Activated CD8-positive, alpha-beta memory T cell treated with anti-CD3 and anti-CD28 coated beads, Interleukin-2, amount 50 U/mL, for 24 hours (primary cell): Measurements from ENCODE around the gene CNPY1.

Source experiments
- DNase-seq: peaks from one replicate; pipeline ENCODE4 v3.0.0-alpha.2; 2020; ENCODE audit errors: extremely low read depth

The CNPY1 gene

DNA sequence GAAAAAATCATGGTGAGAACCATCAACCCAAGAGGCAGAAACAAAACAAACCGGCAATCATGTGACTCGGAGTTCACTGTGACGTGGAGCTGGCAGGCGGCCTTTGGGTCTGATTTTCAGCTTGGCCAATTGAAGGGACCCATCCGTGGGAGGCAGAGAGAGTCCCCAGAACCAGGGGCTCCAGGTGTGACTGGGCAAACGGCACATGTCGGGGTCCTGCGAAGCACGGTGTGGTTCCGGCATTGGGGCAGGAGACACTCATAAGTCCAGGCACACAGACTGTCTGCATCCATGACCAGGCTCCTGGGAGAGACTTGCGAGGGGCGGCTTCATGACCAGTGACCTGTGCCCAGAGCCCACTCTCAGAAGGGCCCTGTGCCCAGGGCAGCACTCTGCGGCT, 12.6 kb upstream of the CNPY1 start:
- DNase-seq, result no peak

DNA sequence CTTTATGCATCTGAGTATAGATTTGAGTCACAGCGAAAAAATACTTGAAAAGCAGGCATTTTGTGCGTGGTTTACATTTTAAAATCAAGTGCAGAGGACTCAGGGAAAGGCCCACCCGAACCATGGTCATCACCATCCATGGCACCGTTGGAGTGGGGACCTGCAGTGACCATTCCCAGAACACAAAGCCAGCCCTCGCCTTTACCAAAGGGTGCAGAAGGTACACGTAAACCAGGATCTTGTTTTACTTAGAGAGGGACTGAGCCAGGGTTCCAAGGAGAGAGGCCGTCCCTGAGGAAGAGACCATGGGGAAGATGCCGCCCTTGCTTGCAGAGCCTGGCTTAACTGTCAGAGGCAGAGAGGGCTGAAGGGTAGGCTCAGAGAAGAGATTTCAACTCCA, 12.0 kb upstream of the CNPY1 start:
- DNase-seq, result no peak

DNA sequence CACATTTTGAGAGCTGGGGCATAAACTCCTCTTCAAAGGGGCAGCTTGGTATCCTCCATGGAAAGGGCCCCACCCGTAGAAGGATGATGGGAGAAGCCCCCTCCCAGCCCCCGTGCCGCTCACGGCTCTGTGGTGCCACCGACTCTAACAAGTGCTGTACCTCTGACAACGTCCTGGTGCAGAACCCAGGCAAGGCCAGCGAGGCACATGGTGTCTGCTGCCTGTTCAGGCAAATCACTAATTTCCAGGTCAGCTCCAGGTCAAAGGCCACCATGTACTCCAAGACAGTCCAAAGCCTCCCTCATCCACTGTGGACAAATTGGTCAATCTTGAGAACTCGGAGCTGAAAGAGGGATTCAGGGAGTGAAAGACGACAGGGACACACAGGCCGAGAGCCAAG, 11.4 kb upstream of the CNPY1 start:
- no peak for DNase-seq

DNA sequence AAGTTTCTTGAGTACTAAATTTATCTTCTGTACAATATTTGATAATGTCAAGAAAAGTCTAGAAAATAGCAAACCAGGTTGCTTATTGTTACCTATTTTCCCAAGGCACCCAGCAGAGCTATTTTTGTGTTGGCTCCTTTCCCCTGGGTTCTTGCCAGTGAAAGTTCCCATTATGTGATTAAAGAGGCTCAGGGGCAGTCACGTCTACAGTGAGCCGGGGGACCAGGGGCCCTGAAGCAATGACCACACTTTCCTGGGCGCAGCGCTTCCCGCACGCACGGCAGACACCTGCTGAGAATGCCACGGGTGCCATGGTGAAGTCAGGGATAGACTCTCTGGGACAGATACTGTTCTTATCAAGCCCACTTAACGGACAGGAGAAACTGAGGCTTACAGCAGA, 10.4 kb upstream of the CNPY1 start:
- DNase-seq, result no peak

DNA sequence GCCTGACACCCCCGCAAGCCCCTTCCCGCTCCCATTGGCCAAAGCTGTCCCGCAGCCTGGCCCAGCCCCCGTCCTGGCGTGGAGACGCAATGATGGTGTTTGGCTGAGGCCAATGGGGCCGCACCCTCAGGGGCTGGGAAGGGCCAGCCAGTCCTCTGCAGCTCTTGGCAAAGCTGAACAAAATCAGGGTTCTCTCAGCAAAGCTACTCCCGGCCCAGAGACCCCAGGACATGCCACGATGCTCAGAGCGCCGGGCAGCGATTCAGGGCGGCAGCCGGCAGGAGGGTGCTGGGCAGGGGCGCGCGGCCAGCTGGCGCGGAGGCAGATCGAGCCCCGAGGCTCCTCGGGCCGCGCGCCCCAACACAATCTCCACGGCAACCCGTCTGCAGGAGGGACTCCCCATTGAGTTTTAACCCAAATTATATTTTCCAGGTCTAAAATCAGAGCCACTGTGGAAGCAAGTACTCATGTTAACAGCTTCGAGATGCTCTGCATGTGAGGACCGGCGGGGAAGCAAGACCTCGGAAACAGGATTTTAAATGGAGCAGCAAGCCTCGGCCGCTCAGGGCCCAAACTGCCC, 8.8 kb upstream of the CNPY1 start:
- DNase-seq, result no peak

DNA sequence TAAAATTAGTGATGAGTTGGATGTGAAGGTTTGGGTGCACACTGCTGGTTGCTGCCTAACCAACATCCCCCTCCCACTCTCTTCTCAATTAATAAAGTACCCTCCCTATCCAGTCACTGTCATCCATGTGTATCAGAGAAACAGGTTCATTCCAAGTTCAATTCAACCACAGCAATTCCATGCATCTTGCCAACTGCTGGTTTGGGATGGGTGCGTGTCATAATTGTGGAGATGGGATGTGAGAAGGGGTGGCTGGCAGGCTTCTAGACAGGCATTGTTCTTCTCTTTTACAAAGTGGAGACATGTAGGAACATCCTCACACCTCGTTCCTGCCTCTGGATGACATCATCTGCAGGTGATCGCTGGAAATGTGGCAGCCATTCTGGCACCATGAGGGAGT, 7.5 kb upstream of the CNPY1 start:
- DNase-seq, result no peak

DNA sequence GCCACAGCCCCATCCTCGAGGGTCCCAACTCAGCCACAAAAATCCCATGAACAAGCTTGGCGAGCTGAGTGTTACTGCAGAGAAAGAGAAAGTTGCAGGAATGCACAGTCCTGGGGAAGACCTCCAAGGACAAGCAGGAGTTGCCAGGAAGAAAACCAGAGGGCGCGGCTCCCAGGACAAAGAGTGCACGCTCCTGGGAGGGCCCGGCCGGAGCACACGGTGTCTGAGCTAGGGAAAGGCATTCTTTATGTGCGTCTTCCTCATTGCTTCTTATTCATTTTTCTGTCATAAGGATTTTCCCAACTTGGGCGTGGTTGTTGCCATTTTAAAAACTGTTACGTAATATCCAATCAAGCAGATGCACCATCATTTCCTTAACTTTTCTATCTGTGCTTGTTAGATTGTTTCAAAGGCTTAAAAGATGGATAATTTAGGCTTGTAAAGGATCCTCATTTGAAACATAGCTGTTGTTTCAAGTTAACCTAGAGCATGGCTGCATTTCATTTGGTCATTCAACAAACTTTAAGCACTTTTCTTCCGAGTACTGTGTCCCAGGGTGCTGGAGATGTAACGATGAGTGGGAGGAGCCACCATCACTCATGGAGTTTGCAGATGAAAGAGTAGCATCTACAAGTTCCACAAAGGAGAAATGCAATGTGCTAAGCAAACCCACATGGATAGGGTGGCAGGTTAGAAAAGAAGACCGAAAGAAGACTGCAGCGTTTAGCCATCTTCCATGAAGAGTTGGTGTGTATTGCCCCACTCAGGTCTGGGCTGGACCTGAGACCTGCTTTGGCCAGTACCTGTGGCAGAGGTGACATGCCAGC, 5.6 kb upstream of the CNPY1 start:
- DNase-seq, result no peak

DNA sequence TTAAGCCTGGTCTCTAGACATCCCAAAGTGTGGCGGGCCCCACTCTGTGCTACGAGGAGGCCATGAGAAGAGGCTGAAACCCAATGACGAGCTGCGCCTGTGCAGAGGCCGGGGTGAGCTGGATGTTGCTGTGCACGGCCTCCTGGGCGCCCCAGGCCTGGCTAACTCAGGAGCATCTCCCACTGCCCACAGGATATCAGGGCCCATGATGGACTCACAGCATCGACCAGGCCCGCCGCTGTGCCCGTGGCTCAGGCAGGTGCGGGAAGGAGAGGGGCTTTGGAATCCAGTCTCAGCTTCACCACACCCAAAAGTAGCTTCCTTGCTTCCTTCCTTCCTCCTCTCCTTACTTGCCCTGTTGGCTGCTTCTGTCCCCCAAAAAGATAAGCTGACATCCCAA, 4.6 kb upstream of the CNPY1 start:
- no peak for DNase-seq

DNA sequence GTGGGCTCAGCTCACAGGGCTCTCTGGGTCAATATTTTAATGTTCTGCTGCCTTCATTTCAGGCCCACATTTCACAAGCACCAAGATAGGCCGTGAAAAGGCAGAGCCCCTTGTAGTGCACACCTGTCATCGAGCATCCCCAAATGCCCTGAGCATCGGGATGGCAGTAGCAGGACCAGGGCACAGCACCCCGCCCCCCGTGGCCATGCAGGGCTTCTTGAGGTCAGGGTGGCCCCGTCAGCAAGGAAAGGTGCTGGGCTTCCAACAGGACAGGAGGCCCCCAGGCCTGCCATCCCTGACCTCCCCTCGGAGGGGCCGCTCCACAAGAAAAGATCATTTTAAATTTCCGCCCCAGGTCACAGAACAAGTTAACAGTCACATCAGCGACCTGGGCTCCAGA, 2.9 kb upstream of the CNPY1 start:
- DNase-seq, result no peak

DNA sequence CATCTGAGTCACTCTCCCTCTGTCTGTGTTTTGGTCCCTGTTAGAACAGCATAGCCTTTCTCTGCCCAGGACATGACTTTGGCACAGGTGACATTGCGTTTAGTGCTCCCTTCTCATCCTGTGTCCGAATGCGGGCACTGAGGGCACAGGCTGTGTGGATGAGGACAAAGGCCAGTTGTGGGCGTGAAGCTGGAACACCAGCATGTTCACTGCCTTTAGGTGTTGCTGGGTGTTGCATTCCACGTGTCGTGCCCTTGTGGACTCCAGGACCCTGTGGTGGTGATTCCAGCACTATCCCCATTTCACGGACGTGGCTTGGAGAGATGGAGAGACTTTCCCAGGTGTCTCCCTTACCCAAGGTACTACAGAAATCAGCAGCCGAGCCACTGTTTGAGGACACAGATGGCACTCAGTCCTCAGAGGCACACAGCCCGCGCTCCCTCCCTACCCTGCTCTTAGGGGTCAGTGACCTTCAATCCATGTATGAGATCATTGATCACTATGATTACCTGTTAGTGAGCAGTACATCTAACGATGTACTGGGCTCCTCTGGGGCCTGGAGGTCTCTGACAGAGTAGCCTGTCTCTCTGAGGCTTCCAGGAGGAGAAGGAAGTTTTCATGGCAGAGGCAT, 917 bp upstream of the CNPY1 start:
- no peak for DNase-seq

DNA sequence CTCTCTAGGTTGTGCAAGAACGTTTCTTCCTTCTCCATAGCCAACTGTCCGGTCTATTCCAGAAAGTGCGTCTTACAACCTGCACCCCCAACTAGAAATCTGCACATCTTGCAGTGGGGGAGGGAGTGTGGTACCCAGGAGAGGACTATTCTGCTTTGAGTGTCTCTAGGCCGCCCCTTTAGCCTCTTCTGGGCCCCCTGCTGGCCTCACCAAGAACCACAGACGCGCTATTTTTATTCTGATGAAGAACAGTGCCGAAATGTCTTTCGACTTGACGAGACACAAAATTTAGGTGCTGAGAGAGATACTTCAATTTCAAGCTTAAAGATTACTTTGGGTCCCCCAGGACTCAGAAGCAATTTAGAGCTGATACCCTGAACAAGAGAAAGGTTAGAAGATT, 1.0 kb downstream of the CNPY1 start:
- DNase-seq, result no peak

DNA sequence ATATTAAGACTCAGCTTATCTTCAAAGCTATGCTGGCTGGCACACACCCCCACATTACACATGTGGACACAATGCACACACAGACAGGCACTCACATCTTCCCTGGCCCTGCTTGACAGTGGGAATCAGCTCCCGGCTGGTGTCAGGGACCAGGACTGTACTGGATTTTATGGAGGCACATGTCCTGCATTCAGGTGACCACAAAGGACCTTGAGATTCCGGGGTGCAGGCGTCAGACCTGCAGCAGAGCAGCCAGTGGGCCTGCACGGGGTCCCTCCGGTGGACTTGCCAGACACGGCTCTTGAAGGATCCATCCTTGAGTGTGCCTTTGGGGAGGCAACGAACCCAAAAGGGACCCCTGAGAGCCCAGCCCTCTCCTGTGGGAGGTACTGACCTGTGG, 1.9 kb downstream of the CNPY1 start:
- DNase-seq, result no peak

DNA sequence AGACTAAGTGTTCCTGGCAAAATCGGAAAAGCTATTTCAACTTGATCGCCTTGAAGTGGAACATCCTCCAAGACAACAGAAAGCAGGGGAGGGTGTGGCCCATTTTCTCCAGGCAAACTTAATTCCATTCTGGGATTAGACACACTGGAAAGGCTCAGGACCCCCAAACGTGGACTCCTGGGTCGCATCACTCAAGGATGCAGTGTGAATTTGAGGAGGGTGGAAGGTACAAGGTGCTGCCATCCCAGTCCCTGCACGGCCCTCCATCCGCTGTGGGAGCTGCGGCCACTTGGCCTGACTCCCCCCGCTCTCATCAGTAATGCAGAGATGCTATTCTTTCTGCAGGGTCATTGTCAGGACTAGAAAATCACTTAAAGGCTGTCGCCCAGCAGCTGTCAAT, 2.4 kb downstream of the CNPY1 start:
- DNase-seq, result no peak

DNA sequence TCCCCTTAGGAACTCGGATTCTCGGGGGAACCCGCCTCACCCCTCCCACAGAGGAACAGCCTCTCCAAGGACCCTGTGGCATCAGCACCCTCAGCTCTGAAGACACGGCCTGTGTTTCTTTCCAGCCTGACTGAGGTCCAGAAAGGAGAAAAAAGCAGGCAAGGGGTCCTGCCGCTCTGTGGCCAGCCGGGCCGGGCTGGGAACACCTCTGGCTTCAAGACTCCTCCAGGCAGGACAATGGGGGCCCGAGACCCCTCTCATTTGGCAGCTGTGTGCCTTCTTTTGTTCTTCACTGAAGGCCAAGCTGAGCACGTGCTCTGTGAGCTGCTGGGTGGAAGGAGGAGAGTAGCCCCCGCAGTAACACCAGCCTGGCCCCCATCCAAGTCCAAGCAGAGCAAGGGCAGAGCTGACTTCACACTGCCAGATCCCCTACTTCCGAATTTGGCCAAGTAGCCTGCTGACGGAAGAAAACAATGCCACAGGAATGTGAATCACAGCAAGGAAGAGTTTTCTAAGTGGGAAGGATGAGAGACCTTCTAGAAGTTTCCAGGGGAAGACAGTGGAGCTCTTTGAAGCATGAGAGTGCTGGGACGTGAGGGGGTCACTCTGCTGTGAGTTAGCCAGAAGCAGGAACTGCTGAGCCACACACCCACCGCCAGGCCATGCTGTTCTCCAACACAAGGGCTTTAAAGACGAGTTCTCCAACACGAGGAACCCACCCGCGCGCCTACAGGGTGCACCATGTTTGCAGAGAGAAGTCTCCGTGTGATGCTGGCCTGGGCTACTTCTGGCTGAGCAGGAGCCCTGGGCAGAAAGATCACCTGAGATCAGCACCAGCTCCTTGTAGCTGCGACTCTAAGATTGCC, 3.1 kb downstream of the CNPY1 start:
- DNase-seq, result no peak

DNA sequence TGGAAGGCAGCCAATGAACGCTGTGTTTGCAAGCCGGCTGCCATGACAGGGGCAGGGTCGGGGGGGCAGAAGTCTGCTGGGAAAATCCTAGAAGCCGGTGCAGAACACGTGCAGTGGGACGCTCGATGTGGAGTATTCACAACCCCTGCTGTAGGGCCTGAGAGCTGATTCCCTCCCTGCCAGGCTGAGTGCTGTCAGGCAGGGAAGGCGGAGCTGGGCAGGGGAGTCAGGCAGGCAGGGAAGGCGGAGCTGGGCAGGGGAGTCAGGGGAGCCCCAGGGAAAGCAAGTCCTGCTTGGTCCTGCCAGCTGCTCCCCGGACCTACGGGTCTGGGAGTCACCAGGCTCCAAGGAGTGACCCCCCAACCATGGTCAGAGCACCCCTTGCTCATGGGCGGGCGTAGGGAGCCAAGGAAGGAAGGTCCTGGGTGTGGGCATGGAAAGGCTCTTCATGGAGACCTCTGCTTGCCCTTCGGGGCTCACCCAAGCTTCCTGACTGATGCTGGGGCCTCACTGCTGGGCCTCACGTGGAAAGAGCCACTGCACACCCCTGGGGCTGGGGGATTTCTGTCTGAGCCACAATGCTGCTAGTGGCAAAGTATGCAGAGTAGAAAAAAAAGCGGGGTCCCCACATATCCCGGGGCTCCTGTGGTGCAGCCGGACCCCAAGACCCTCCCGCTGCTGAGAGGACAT, 4.2 kb downstream of the CNPY1 start:
- DNase-seq, result no peak

DNA sequence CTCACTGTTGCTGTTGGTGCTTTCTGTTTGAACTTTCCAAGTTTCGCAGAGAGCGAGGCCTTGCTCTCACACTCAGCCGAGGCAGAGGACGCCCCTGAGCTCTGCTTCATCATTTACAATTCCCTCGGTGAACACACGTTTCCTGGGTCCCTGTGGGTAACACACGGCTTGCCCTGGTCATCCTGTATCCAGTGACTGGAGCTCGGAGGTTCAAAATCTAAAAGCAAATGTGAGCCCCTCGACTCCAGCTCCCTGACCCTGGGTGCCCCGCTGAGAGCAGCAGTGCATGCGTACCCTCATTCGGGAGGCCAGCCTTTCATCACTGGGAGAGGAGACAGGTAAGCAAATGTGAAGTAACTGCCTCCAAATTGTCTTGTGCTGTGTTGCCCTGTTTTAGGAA, 5.8 kb downstream of the CNPY1 start:
- no peak for DNase-seq

DNA sequence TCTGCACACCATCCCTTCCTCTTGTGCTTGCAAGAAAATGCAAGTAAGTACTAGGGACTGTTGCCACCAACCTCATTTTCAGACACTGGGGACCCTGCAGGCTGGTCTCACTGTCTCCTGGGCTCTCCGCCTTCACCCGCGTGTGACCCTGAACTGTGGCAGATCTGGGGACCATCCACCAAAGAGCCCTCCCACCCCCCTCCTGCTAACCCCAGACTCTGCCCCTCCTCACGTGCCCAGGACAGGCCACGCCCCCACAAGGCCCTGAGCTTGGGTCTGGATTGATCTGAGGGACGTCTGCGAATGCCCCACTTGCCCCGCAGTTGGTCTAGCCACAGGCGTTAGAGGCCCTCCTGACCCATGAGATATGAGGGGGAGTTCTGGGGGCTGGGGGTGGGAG, 8.1 kb downstream of the CNPY1 start:
- no peak for DNase-seq

DNA sequence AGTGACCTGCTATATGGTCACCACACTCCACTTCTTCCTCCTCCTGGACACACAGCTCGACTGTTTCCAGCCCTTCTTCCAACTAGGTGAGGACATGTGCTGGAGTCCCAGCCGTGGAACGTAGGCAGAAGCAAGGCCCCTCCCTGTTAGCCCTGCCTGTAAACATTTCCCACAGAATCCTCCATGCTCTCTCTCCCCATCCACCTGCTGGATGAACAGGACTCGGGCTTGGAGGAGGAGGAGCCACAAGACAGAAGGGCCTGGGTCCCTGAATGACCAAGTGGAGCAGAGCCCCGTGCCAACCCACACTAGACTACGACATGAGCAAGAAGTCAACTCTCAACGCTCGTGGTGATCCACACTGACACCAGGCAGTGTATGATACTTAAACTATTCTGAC, 9.9 kb downstream of the CNPY1 start:
- no peak for DNase-seq

DNA sequence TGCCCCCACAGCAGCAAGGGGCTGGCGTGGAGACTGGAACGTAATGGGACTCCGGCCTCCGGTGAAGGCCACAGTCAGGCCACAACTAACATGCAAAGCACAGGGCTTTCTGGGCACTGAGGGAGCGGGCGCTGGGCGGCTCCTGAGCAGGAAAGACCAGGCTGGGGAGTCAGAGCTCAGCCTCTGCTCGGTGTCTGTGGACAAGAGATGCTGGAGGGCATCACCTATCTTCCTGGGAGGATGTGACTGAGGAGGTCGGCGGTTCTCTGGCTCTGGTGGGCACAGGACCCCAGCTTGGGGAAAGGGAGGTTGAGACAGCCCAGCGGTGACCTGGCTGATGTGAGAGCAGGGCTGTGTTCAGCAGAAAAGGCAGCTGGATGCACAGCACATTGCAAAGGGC, 11.7 kb downstream of the CNPY1 start:
- DNase-seq, result no peak

DNA sequence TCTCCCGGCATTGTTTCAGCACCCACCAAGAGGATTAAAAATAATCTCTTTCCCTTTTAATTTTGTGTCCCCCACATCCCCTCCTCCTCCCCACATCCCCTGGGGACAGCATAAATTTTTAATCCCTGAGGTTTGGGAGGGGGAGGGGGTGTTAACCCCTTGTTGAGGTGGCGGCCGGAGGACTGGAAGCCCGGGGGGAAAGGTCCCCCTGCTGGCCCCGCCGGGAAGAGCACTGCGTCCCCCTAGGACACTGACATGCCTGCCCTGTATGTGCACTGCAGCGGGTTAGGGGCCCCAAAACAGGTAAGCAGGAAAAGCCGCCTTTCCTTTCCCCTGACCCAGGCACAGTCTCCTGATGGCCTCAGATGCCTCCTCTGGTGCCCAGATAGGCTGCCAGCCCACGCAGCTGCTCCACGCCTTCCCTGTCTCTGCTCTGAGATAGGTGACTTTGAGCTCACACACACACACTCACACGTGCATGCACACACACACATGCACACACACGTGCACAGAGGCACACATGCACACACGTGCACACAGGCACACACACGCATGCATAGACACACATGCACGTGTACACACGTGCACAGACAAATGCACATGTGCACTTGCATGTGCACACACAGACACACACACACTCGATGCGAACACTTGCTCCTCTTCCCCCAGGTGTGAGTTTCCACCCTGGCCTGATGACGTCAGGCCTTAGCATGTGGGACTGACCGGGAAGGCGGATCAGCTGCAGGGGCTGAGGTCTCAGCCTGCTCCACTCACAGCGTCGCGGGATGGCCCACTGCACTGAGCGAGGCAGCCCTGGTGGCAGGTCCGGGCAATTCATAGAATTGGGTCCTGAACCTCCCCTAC, 12.3 kb downstream of the CNPY1 start:
- DNase-seq, result no peak
